Prostate gland (tissue), 2 donors: ENCODE results near the gene ZNF277.

ENCODE experiments used
- CTCF ChIP-seq, 4 experiments: fragments of 200-600 bp in 2 of 4; fragments of 450-650 bp in 2 of 4; sonication (generic) in 2 of 4; IDR thresholded peaks; 1 replicate in 3 of 4; 2 replicates in 1 of 4; pipeline ENCODE4 v1.5.1; 2016 to 2019; ENCODE audit warnings: antibody characterized with exemption in 4 of 4, mild to moderate bottlenecking in 2 of 4, moderate library complexity in 2 of 4
- POLR2A ChIP-seq: fragments of 450-650 bp; IDR thresholded peaks from one replicate; pipeline ENCODE4 v1.6.1; 2016; ENCODE audit warnings: antibody characterized with exemption, mild to moderate bottlenecking

GRCh38 chr7:112300072-112300471, 93.6 kb downstream of the ZNF277 start:
- TF ChIP-seq CTCF (IDR thresholded peaks at IDR 0.05) (no peak), POLR2A (no peak)
